ENCODE data around the gene KLHL17.

The KLHL17 gene

GRCh38 chr1:997713-997992 lies 37.3 kb downstream of the KLHL17 start:
- in situ Hi-C loops (cut with MboI; ENCODE audit: low sequenced_read_pairs, unreplicated experiment), result no loop called here
- no peak for TF ChIP-seq CTCF (IDR thresholded peaks at IDR 0.05; ENCODE audit: borderline replicate concordance, control extremely low read depth, extremely low read depth, insufficient read depth, missing control alignments)
- DNase-seq (ENCODE audit: low spot score), result no peak

- in situ Hi-C loops (cut with MboI; ENCODE audit: low sequenced_read_pairs, unreplicated experiment), result no loop called here
- no peak for TF ChIP-seq CTCF (IDR thresholded peaks at IDR 0.05; ENCODE audit: borderline replicate concordance, control extremely low read depth, extremely low read depth, insufficient read depth, missing control alignments)
- no peak for DNase-seq (ENCODE audit: low spot score)
Measured at GRCh38 chr1:997993-998744, 37.8 kb downstream of the KLHL17 start.

- in situ Hi-C loops (cut with MboI; ENCODE audit: low sequenced_read_pairs, unreplicated experiment), result no loop called here
- no peak for DNase-seq (ENCODE audit: low spot score)
- no peak for TF ChIP-seq CTCF (IDR thresholded peaks at IDR 0.05; ENCODE audit: borderline replicate concordance, control extremely low read depth, extremely low read depth, insufficient read depth, missing control alignments)
Measured at GRCh38 chr1:998745-998994, 38.3 kb downstream of the KLHL17 start.

- no peak for TF ChIP-seq CTCF (IDR thresholded peaks at IDR 0.05; ENCODE audit: borderline replicate concordance, control extremely low read depth, extremely low read depth, insufficient read depth, missing control alignments)
- peak; percentile 59 for DNase-seq (ENCODE audit: low spot score)
- in situ Hi-C loops (cut with MboI; ENCODE audit: low sequenced_read_pairs, unreplicated experiment), result no loop called here
Measured at GRCh38 chr1:998995-999724, 38.8 kb downstream of the KLHL17 start.

- no peak for TF ChIP-seq CTCF (IDR thresholded peaks at IDR 0.05; ENCODE audit: borderline replicate concordance, control extremely low read depth, extremely low read depth, insufficient read depth, missing control alignments)
- in situ Hi-C loops (cut with MboI; ENCODE audit: low sequenced_read_pairs, unreplicated experiment), result no loop called here
- peak; percentile 76 for DNase-seq (ENCODE audit: low spot score)
Measured at GRCh38 chr1:999725-1000356, 39.5 kb downstream of the KLHL17 start, which contains the start of gene HES4. TSS of gene HES4 (minus strand) at chr1:1000097. CDS start at chr1:999973, 124 bp downstream.

- in situ Hi-C loops (cut with MboI; ENCODE audit: low sequenced_read_pairs, unreplicated experiment), result no loop called here
- DNase-seq (ENCODE audit: low spot score), result peak; percentile 84
- no peak for TF ChIP-seq CTCF (IDR thresholded peaks at IDR 0.05; ENCODE audit: borderline replicate concordance, control extremely low read depth, extremely low read depth, insufficient read depth, missing control alignments)
Measured at GRCh38 chr1:1000357-1001056, 40.1 kb downstream of the KLHL17 start.
